ENCODE data around the gene CNPY1.

DNA sequence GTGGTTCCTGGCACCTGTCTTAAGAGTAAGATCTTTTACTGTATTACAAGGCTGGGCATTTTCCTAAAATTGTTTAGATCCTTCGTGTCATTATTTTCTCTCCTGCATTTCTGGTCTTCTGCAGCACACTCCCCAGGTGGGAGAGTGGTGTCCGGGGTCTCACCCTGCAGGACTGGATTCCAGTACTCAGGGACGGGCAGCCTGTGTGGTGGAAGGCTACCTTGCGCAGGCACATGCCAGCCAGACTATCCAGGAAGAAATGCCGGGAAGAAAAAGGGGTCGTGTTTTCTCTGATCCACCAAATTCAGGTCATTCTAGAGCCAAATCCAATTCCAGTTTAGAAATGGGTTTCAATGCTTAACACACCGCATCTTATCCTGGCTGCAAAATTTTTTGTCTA is 27.7 kb downstream of the CNPY1 start:
- TF ChIP-seq, protein P1, sequence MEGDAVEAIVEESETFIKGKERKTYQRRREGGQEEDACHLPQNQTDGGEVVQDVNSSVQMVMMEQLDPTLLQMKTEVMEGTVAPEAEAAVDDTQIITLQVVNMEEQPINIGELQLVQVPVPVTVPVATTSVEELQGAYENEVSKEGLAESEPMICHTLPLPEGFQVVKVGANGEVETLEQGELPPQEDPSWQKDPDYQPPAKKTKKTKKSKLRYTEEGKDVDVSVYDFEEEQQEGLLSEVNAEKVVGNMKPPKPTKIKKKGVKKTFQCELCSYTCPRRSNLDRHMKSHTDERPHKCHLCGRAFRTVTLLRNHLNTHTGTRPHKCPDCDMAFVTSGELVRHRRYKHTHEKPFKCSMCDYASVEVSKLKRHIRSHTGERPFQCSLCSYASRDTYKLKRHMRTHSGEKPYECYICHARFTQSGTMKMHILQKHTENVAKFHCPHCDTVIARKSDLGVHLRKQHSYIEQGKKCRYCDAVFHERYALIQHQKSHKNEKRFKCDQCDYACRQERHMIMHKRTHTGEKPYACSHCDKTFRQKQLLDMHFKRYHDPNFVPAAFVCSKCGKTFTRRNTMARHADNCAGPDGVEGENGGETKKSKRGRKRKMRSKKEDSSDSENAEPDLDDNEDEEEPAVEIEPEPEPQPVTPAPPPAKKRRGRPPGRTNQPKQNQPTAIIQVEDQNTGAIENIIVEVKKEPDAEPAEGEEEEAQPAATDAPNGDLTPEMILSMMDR (IDR thresholded peaks at IDR 0.05 in 2 of 3, conservative IDR thresholded peaks at IDR 0.05 in 1 of 3; ENCODE audit: insufficient read depth in 2 of 3, low read depth in 1 of 3, low read length in 3 of 3): no peak
- TF ChIP-seq CBX8 (IDR thresholded peaks at IDR 0.05; ENCODE audit: borderline replicate concordance, extremely low read depth, low read depth, low read length, poor library complexity, severe bottlenecking) (no peak), HCFC1 (IDR thresholded peaks at IDR 0.05; ENCODE audit: low read depth, low read length) (no peak), RBM15 (IDR thresholded peaks at IDR 0.05; ENCODE audit: insufficient read depth, low read length) (no peak), BDP1 (IDR thresholded peaks at IDR 0.05; ENCODE audit: insufficient read depth, insufficient read length) (no peak), BRCA1 (IDR thresholded peaks at IDR 0.05) (no peak), BRCA1 (CRISPR knock-in tag; IDR thresholded peaks at IDR 0.05) (no peak), ELF4 (CRISPR knock-in tag; IDR thresholded peaks at IDR 0.05) (no peak), TAF1 (IDR thresholded peaks at IDR 0.05; ENCODE audit: control insufficient read depth, extremely low read depth, insufficient read depth, low read length, severe bottlenecking) (no peak), SMARCA5 (IDR thresholded peaks at IDR 0.05) (no peak)
- TF ChIP-seq, protein P2, sequence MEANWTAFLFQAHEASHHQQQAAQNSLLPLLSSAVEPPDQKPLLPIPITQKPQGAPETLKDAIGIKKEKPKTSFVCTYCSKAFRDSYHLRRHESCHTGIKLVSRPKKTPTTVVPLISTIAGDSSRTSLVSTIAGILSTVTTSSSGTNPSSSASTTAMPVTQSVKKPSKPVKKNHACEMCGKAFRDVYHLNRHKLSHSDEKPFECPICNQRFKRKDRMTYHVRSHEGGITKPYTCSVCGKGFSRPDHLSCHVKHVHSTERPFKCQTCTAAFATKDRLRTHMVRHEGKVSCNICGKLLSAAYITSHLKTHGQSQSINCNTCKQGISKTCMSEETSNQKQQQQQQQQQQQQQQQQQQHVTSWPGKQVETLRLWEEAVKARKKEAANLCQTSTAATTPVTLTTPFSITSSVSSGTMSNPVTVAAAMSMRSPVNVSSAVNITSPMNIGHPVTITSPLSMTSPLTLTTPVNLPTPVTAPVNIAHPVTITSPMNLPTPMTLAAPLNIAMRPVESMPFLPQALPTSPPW (CRISPR knock-in tag; IDR thresholded peaks at IDR 0.05): no peak

Measured in K562 (cell line).